NCI-H187 treated with DMSO at 0.1 percent for 48 hours (cell line): Measurements from ENCODE around the gene RAD23B.

ENCODE experiments used
- DNase-seq: peaks from one replicate; lab custom pipeline; 2025; lab: John Stamatoyannopoulos, UW

The RAD23B gene

DNA sequence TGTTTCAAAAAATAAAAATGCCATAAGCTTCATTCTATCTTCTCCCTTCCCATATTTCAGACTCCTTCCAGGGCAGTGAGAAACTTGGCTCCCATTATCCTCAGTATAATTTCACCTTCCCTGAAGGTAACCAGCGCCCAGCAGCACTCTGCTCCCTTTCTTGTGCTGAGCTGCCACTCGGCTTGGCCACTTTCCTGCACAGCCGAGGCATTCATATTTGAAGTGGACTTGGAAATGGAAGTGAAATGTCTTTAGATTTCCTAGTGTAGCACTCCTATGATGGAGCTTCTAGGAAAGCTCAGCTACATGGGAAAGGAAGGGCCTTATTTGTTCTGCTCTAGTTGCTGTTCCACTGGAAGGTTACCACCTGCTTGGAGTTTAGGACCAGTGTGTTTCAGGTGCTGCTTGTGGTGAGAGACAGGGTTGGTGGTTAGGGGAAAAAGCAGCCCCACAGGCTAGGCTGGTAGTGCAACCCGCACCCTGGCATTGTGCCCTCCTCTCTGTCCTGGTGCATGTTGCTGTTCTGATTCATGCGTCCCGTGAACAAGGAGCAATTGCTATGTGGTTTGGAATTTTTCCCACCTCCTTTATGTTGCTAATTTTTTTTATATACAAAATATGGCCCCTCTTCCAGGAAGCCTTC, 53.8 kb downstream of the RAD23B start:
- DNase-seq = no peak

DNA sequence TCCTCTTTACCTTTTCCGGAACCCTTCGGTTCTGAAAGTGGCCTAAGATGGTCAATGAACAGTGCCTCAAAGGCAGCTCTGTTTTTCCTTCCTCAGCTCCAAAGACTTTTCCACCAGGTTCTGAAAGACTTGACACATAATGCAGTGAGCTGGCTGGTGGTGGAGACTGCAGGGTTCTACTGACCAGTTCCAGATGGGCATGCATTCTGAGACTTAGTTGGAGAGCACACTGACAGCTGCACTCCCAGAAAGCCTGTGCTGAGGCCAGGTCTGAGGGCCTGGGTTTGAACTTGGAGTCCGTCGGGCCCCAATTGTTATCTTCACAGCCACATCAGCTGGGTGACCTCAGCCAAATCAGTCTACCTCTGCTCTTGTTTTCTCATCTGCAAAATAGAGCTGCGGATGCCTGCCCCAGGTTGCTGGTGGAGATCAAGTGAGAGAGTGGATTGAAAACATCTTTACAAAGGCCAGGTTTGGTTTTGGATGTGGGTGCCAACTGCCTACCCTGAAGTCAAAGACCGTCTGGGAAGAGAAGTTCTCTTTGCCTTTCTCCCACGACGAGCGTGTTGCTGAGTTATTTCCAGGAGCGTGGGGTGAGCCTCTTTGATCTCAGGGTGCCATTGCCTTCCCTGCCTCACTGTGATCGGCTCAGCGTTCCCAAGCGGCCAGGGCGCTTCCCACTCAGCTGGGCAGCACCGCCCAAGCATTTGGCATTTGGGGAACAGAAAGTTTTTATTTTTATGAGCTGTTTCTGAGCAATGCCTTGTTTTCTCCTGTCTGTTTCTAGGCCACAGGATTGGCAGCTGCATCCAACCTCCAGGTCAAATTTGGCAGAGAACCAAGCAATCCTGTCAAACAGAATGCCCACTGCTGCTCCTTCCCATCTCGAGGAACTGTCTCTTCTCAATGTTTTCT, 54.9 kb downstream of the RAD23B start:
- DNase-seq = no peak

DNA sequence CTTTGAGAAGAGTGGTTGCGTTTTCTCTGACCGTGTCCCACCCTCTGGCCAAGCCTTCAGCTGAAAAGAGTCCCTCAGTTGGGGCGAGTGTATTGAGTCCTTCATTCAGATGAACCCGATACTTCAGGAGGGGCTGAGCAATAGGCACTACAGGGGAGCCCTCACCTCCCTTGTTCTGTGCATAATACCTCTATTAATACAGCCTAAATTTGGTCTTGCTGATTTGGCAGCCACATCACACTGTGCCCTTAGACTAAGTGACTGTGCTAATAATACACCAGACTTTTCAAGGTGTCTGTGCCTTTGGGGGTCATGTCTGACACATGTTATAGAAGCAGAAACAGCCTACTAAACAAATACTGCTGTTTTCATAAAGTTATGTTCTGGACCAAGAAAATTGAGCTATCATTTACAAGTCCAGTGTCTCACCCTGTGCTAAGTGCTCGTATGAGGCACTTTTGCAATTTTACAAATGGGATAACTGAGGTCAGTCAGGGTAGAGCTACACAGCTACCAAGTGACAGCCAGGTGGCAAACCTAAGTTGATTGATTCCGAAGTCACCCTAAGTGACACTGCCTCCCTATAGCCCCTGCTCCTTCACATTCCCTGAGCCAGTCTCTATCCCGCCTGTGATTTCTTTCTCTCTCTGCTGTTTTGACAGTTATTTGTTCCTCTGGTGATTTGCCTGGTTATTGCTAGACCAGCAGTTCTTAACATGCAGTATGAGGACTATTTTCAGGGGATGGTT, 56.0 kb downstream of the RAD23B start:
- DNase-seq = no peak

DNA sequence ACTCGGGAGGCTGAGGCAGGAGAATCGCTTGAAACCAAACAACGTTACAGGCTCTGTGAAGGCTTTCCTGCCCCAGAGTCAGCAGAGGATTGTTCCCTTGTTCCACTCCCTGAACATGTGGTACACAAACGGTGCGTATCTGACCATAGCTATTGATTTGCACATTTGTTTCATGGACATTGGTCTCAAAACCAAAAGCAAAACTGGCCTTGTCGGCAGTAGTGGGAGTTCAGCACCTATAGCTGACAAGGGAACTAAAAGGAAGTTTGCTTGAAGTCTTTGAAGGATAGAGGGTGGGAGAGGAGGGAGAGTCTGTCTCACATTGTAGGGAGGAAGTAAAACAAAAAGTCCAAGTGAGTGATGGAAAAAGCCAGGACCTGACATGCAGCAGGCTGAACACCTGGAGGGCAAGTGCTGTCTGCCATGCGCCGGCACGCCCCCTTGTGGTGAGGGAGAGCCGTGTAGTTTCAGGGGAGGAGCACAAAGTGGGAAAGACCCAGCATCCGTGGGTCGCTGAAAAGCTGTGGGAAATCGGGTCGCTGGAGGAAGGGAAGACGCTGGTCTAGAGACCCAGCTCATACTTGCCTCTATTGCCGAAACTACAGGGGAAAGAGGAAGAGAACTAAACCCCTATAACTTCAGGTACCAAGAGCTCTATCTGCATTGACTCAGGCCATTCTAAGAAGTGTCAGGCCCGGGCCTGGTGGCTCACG, 58.0 kb downstream of the RAD23B start:
- no peak for DNase-seq

DNA sequence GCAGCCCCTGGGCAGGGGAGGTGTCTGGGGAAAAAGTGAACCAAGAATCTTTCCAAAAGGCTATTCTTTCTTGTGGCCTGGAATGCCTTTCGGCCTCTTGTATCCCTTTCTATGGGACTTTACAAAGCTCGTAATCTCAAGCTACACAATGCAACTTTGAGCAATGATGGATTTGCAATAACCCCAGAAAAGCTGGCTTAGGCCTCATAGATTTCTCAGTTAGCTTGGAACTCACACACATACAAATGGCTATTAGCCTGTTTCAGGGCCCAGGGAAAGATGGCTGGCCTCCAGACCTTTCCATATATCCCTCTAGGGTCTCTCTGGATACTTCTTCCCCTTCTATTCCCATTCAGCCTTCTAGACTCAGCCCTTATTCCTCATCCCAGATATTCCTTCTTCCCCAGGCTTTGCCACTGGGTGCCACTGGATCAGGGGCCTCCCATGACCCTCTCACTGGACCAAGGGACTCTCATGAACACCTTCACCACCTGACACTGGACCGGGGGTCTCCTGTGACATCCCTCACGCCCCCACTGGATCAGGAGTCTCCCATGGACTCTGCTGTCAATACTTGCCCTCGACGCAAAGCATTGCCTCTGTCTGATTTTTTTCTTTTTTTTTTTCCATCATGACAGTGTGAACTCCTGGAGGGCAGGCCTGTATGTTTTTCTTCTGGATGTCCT, 59.5 kb downstream of the RAD23B start:
- no peak for DNase-seq

DNA sequence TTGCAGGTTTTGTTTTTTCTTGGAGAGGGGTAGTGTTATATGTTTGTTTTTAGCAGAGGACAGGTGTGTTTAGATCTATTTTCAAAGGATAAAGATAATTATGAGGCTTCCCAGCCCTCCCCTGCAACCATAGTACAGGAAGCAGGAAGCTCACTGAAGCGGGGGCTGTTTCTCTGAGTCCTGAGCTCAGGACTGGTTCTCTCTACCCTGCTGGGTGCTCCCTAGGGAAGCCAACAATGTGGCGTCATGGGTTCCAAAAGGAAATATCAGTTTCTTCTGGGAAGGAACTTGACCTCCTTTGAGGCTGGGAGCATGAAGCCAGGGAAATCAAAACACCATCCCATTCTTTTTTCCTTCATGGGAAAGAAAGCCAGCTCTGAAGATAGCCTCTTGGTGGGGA, 62.2 kb downstream of the RAD23B start:
- DNase-seq = no peak

DNA sequence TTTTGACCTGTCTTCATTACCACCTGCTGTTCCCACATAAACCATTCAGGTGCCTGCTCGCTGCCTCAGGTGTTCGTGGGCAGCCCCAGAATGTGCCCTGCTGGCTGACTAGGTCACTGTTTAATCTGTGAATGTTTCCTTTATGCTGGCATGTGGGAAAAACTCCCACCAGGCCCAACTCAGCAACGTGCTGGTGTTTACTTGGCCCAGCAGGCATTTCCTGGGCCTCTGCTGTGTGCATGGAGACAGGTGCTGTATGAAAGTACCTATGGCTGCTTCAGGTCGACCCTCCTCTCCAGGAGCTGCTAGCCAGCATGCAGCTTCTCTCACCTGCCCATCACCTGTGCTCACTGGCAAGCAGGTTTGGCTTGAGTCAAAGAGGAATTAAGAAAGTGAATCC, 65.8 kb downstream of the RAD23B start:
- DNase-seq = no peak

DNA sequence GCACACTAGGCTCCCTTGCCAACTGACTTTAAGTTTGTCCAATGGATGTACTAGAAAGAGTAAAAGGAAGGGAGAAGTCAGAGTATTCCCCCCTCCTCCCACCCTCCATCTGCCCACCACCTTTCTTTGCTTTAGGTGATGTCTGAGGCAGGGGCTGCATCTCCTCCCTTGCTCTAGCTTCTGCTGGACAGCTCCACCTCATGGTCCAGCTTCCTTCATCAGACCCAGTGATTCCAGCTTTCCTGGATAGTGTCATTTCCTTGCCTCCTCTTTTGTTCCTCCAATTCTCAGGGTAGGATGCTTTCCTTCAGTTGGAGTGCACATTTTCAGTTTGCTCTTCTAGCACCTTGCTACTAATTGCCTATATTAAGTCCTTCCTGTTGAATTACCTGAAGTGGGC, 67.4 kb downstream of the RAD23B start:
- no peak for DNase-seq

DNA sequence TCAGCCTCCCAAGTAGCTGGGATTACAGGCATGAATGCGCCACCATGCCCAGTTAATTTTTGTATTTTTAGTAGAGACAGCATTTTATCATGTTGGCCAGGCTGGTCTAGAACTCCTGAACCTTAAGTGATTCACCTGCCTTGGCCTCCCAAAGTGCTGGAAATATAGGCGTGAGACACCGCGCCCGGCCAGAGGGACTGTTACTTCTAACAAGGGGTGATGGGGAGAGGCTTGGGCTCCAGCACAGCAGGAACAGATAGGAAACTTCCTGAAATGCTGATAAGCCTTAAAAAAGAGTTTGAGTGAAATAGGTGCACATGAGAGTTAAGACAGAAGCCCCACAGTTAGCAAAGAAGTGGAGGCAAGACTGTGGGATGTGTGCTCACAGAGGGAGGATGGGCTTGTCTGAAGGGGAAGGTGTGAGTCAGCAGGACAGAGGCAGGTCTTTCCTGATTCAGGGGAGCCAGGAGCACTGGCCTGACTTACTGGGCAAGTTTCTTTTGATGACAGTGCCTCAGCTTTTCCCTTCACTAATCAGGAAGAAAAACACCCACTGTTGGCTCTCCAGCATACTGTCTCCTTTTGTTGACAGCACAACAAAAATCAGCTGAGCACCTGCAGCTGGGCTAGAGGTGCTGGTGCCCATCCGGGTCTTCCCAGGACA, 68.4 kb downstream of the RAD23B start:
- no peak for DNase-seq

DNA sequence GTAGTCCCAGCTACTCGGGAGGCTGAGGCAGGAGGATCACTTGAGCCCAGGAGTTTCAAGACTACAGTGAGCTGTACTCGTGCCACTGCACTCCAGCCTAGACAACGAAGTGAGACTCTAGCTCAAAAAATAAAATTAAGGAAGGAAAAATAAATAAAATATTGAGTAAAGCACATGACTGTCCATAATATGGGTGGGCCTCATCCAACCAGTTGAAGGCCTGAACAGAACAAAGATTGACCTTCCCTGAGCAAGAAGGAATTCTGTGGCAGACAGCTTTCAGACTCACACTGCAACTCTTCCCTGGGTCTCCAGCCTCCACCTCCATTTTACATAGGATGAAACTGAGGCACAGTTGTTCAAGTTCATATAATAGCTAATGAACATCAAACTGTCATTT, 72.3 kb downstream of the RAD23B start:
- no peak for DNase-seq

DNA sequence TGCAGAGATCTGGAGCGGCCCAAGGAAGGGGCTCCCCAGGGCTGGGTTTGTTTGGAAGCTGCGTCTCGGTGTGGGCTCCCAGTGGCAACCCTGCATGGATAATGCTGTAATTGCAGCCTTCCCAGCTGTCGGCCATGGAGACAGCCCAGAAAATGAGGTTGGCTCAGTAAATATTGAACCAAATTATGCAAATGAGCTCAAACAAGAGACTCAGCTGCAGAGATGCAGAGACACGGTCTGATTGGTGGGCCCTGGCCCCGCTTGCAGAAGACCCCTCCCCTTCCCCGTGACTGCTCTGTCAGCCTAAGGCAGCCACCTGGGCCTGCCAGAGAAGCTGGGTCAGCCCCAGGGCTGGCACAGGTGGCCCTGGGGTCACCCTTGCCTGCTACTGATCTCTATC, 75.9 kb downstream of the RAD23B start:
- no peak for DNase-seq

DNA sequence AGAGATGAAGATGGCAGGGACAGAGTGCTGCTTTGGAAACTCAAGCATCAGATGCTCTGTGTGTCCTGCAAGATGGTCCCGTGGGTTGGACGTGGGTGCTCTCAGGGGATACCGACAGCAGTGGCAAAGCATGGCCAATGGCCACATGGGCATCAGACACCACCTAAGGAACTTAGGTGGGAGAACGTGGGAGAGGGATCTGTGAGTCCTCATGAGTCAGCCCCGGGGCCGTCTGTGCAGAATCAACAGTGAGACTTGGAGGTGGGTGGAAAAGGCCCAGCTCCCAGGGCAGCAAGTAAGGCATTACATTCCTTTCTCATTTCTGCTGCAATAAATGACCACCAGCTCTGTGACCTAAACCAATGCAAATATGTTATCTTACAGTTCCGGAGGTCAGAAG, 77.0 kb downstream of the RAD23B start:
- no peak for DNase-seq

DNA sequence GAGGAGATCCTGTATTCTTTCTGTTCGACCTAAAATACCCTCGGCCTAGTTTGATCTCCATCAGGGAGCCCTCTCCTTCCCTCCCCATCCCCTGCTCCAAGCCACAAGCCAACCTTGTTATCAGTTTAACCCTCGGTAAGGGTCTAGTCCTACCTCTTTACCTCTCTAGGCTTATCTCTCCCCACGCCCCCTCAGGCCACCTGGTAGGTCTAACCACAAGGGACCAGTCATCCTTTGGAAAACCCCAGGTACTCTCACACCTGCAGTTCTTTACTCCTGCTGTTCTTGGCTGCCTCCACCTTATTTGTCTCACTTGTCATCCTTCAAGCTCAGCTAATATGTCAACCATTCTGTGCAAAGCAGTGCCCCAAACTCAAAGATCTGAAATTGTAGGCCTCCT, 78.7 kb downstream of the RAD23B start:
- DNase-seq = no peak

DNA sequence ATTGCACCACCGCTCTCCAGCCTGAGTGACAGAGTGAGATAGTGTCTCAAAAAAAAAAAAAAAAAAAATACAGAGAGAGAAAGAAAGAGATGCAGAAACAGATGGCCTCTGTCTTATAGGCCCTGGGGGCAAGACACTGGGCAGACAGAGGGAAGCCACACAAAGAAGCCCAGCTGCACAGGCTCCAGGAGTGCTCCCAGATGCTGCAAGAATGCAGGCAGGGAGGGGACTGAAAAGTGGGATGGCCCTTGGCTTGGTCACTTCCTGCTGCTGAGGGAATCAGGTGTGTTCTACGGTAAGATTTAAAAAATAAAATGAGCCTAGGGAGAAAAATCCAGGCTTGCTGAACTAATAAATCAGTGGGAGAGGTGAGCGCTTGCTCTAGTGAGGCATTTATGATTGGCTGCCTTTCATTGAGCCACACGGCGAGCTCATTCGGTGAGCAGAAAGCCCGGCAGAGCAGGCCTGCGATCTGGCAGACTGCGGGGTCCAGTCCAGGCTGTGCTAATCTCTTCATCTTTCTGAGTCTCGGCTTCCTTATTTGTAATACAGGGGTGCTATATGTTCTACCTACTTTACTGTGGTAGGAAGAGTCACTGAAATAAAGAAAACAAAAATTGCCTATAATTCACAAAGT, 80.6 kb downstream of the RAD23B start:
- no peak for DNase-seq

DNA sequence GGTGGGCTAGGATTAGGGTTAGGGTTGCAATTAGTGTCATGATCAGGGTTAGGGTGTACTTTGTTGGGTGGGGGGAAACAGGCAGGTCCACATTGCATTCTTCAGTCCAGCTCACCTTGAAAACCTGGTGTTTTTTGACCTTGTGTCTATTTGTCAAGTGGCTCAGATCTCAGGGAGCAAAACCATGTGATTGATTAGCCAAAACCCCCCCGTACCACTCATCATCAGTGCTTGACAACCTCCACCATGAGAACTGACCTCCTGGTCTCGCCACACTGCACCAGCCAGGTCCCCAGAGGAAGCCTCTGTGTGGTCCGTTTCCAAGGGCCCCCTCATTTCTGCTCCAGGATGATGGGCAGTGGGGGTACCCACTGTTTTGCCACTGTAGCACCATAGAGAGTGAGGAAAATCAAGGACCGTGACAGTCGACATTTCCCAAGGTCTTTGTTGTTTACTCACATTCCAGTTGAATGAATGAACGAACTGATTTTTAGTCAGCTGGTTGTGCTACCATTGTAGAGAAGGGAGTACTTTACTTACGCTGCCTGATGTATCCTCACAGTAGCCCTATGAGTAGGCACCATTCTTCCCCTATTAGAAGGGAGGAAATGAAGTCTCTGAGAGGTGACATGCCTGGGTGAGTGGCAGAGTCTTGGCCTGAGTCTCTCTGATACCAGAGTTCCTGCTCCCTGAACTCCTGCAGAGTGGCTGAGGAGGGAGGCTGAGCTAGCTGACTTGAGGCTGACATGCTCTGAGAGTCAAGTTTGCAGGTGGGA, 84.8 kb downstream of the RAD23B start:
- DNase-seq = no peak

DNA sequence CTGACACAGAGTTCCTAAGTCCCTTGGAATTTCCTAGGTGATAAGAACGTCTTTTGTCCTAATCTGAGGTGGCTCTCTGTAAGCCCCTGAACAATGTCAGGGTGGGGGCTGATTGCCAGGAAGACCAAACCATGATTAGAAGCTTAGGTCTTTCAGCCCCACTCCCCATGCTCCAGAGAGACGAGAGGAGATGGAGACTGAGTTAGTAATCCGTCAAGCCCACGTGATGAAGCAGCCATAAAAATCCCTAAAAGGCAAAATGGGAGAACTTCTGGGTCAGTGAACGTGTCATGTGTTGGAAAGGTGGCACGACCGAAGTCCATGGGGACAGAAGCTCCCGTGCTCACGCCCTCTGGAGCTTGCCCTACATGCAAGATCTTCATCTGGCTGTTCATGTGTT, 85.6 kb downstream of the RAD23B start:
- DNase-seq = no peak

DNA sequence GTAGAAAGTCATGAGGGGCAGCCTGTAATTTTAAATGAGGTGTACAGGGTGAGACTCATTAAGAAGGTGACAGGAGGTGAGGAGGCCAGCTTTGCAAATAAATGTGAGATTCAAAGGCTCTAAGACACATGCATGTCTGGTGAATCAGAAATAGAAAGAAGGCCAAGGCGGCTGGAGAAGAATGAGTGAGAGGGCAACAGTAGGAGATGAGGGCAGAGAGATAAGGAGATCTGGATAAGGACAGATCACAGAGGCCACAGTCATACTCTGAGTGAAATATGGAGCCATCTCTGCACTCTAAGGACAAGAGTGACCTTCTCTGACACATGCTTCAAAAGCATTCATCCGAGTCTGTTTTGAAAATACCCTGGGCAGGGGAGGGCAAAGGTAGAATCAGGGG, 90.7 kb downstream of the RAD23B start:
- no peak for DNase-seq

DNA sequence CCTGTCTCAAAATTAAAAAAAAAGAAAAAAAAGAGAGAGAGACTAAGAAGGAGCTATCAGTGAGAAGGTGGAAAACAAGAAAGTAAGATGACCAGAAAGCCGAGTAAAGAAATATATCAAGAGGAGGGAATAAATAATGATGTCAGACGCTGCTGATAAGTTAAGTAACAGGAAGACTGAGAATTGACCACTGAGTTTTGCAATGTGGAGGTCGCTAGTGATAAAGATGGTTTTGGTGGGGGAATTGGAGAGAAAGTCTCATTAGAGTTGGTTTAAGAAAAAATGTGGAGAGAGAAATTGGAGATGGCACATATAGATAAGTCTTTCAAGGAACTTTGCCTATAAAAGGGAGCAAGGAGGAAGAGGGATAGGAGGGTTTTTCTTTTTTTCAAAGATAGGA, 91.9 kb downstream of the RAD23B start:
- DNase-seq = no peak

DNA sequence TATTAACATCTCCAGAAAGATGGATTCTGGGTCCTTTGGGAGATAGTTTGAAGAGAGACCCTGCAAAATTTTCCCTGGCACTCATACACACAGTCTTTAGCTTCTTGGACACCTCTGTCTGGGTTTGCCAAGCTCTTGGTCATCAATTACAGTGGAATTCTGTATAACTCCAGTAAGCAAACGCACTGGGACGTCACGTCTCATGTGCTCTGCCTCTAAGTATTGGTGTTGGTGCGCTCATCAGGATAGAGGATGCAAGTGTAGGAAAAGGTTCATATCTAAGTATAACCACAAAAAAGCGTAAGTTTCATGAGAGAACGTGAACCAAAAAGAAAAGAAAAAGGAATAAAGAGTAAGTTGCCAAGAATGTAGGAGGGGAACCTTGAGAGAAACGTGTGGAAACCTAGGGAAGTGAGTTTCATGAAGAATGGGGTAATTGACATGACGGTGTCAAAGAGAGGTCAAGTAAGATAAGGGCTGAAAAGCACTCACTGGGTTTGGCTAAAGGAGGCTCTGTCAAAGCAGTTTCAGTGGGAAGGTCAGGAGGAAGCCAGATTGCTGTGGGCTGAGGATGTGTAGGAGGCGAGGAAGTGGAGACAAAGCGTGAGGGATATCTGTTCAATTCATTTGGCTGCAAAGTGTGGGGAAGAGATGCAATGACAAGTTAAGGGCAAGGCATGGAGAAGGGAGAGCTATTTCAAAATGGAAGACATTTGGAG, 92.7 kb downstream of the RAD23B start:
- DNase-seq = no peak
